ENCODE measurements around the gene HGFAC. TPM values are rescaled to one million over a fixed set of nuclear protein-coding genes. Genes with fewer than 3 reads are reported as not detected.

Gene HGFAC
- total RNA-seq, 3 donors from 2014 or later (not counting 1 experiment from before 2014, with no cell fraction given): 0.43 to 0.54 TPM; not detected in 1

GRCh38 chr4:3407171-3407771 lies 34.5 kb upstream of the HGFAC start:
- intact Hi-C loops (cut with micrococcal nuclease): no loop called here
- peaks cover 9% of the 10 kb centered on the region in 2 donors for H3K4me1 Mint-ChIP-seq

GRCh38 chr4:3407930-3408792 lies 33.6 kb upstream of the HGFAC start:
- Mint-ChIP-seq H3K4me3 (no peak overlapping the region), H3K9me3 (no peaks in the 10 kb centered on the region), H3K27me3 (ENCODE audit: low read depth in 2 of 2) (no peaks in the 10 kb centered on the region), H3K4me1 (peaks cover 0 to under 1% of the 10 kb centered on the region in 2 donors), H3K36me3 (no peaks in the 10 kb centered on the region), H3K27ac (no peak overlapping the region)
- DNase-seq (no peak), ATAC-seq (no peak)
- no peak for TF ChIP-seq CTCF (IDR thresholded peaks at IDR 0.05)
- H3K4me3 ChIP-seq (ENCODE audit: low read length): no peak overlapping the region
- no peaks in the 10 kb centered on the region for H3K9me3 ChIP-seq (ENCODE audit: control insufficient read depth, insufficient read depth, low read length)
- peaks cover 3% of the 10 kb centered on the region for H3K4me1 ChIP-seq (ENCODE audit: control insufficient read depth, insufficient read depth, low read length)
- no peaks in the 10 kb centered on the region for H3K36me3 ChIP-seq (ENCODE audit: control insufficient read depth, insufficient read depth, low read length)
- H3K27ac ChIP-seq (ENCODE audit: low read length): no peak overlapping the region
- intact Hi-C loops (cut with micrococcal nuclease): no loop called here
- WGBS (ENCODE audit: insufficient coverage): 90% methylated on average over 25 of the region's 26 CpGs
- no peaks in the 10 kb centered on the region for H3K27me3 ChIP-seq (ENCODE audit: control insufficient read depth, insufficient read depth, low read length)

More at GRCh38 chr4:3407171-3407771, 34.5 kb upstream of the HGFAC start:
- ATAC-seq: no peak
- Mint-ChIP-seq H3K9me3 (no peaks in the 10 kb centered on the region), H3K36me3 (no peaks in the 10 kb centered on the region), H3K27me3 (ENCODE audit: low read depth in 2 of 2) (no peaks in the 10 kb centered on the region), H3K4me3 (no peak overlapping the region), H3K27ac (no peak overlapping the region)
- Histone ChIP-seq H3K4me1 (ENCODE audit: control insufficient read depth, insufficient read depth, low read length) (peaks cover 12% of the 10 kb centered on the region), H3K27me3 (ENCODE audit: control insufficient read depth, insufficient read depth, low read length) (no peaks in the 10 kb centered on the region), H3K27ac (ENCODE audit: low read length) (no peak overlapping the region), H3K9me3 (ENCODE audit: control insufficient read depth, insufficient read depth, low read length) (no peaks in the 10 kb centered on the region), H3K36me3 (ENCODE audit: control insufficient read depth, insufficient read depth, low read length) (no peaks in the 10 kb centered on the region), H3K4me3 (ENCODE audit: low read length) (no peak overlapping the region)
- no peak for DNase-seq
- TF ChIP-seq CTCF (IDR thresholded peaks at IDR 0.05): no peak
- 94% methylated on average over 30 of the region's 30 CpGs for WGBS (ENCODE audit: insufficient coverage)

GRCh38 chr4:3408793-3409330 lies 32.9 kb upstream of the HGFAC start:
- WGBS (ENCODE audit: insufficient coverage): 79% methylated on average over 8 of the region's 8 CpGs
- DNase-seq (no peak), ATAC-seq (no peak)
- H3K27ac ChIP-seq (ENCODE audit: low read length): no peak overlapping the region
- no peaks in the 10 kb centered on the region for H3K27me3 Mint-ChIP-seq (ENCODE audit: low read depth in 2 of 2)
- no peak for TF ChIP-seq CTCF (IDR thresholded peaks at IDR 0.05)
- no peak overlapping the region for H3K27ac Mint-ChIP-seq
- H3K4me1 ChIP-seq (ENCODE audit: control insufficient read depth, insufficient read depth, low read length): no peaks in the 10 kb centered on the region
- no peaks in the 10 kb centered on the region for H3K4me1 Mint-ChIP-seq
- H3K9me3 Mint-ChIP-seq: no peaks in the 10 kb centered on the region
- no peaks in the 10 kb centered on the region for H3K9me3 ChIP-seq (ENCODE audit: control insufficient read depth, insufficient read depth, low read length)
- no peak overlapping the region for H3K4me3 ChIP-seq (ENCODE audit: low read length)
- no peaks in the 10 kb centered on the region for H3K36me3 Mint-ChIP-seq
- H3K36me3 ChIP-seq (ENCODE audit: control insufficient read depth, insufficient read depth, low read length): no peaks in the 10 kb centered on the region
- no peak overlapping the region for H3K4me3 Mint-ChIP-seq
- intact Hi-C loops (cut with micrococcal nuclease): no loop called here
- H3K27me3 ChIP-seq (ENCODE audit: control insufficient read depth, insufficient read depth, low read length): no peaks in the 10 kb centered on the region

All from natural killer cell (primary cell).